Measurements from ENCODE around the gene MYO3B.

Gene MYO3B

DNA sequence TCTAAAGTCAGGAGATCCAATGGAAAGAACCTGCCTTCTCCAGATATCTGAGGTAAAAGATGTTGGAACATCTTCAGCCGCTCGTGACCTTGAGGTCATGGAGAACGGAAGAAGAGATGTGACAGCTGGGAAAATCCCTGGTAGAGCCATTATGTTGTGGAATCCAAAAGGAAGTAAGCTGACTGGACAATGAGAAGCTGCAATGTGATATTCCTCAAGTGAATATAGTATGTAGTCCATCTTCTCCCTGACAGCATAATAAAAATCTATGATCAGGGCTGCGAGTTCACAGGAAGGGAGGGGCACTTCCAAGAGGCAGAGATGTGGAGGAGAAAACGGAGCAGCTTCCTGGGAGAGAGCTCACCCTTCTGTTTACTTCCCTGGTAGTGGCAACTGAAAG, 336.2 kb downstream of the MYO3B start:
- Histone ChIP-seq H3K4me2 (ENCODE audit: low read length) (no peak overlapping the region), H3K23ac (ENCODE audit: low read length) (no peak overlapping the region), H2BK12ac (ENCODE audit: low read length) (no peak overlapping the region), H3K4me3 (ENCODE audit: low read depth, low read length) (no peak overlapping the region), H4K91ac (ENCODE audit: low read depth, low read length) (no peak overlapping the region), H3K4me1 (ENCODE audit: control insufficient read depth in 1 of 2, insufficient read depth in 2 of 2, low read length in 2 of 2) (no peaks in the 10 kb centered on the region), H4K12ac (ENCODE audit: low read depth, low read length) (no peak overlapping the region), H3K27me3 (ENCODE audit: insufficient read depth, low read length) (no peaks in the 10 kb centered on the region), H3K4ac (ENCODE audit: low read depth, low read length) (no peak overlapping the region), H3K27ac (ENCODE audit: low read depth, low read length) (no peak overlapping the region), H3K14ac (ENCODE audit: low read length) (no peak overlapping the region), H3K18ac (ENCODE audit: low read length) (no peak overlapping the region), H2AK5ac (ENCODE audit: low read length) (no peak overlapping the region), H2BK120ac (ENCODE audit: insufficient read depth, low read length, poor library complexity) (no peak overlapping the region), H3K9me3 (ENCODE audit: insufficient read depth, low read depth, low read length) (no peaks in the 10 kb centered on the region), H3K79me2 (ENCODE audit: control insufficient read depth, insufficient read depth, low read length, poor library complexity) (no peaks in the 10 kb centered on the region), H2BK5ac (ENCODE audit: low read depth, low read length, poor library complexity) (no peak overlapping the region), H4K8ac (ENCODE audit: low read depth, low read length) (no peak overlapping the region), H2AFZ (ENCODE audit: insufficient read depth, low read length, poor library complexity) (no peak overlapping the region), H3K36me3 (ENCODE audit: control insufficient read depth in 1 of 2, insufficient read depth in 2 of 2, low read length in 2 of 2) (no peaks in the 10 kb centered on the region), H3K9ac (ENCODE audit: low read length) (no peak overlapping the region), H3K79me1 (ENCODE audit: low read length) (no peaks in the 10 kb centered on the region)
- DNase-seq, result no peak
- no CpG with 5 or more reads among the region's 5 CpGs for WGBS (ENCODE audit: extremely low coverage, insufficient coverage, insufficient read length)

DNA sequence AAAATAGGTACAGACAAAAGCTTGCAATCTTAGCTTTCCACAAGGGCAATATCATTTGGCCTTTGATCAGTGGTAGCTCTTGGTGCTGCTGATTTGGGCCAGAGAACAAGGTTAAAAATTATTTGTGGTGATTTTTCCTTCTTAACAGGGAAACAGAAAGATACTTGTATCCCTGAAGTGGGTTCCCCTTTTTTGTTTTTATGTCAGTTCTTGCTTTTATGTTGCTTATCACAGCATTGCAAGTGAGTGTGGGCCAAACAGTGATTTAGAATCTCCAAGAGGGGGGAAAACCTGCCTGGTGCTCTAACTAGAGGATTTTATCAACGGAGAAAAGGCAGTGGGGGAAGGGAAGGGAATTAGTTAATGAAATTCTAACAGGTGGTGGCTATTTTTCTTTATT, 339.6 kb downstream of the MYO3B start:
- Histone ChIP-seq H3K4me1 (ENCODE audit: control insufficient read depth in 1 of 2, insufficient read depth in 2 of 2, low read length in 2 of 2) (no peaks in the 10 kb centered on the region), H3K79me1 (ENCODE audit: low read length) (no peaks in the 10 kb centered on the region), H3K79me2 (ENCODE audit: control insufficient read depth, insufficient read depth, low read length, poor library complexity) (no peaks in the 10 kb centered on the region), H3K4ac (ENCODE audit: low read depth, low read length) (no peak overlapping the region), H3K9me3 (ENCODE audit: insufficient read depth, low read depth, low read length) (no peaks in the 10 kb centered on the region), H3K27ac (ENCODE audit: low read depth, low read length) (no peak overlapping the region), H2AK5ac (ENCODE audit: low read length) (no peak overlapping the region), H3K4me3 (ENCODE audit: low read depth, low read length) (no peak overlapping the region), H3K14ac (ENCODE audit: low read length) (no peak overlapping the region), H4K12ac (ENCODE audit: low read depth, low read length) (no peak overlapping the region), H2BK120ac (ENCODE audit: insufficient read depth, low read length, poor library complexity) (no peak overlapping the region), H3K9ac (ENCODE audit: low read length) (no peak overlapping the region), H3K23ac (ENCODE audit: low read length) (no peak overlapping the region), H3K18ac (ENCODE audit: low read length) (no peak overlapping the region), H4K8ac (ENCODE audit: low read depth, low read length) (no peak overlapping the region), H2AFZ (ENCODE audit: insufficient read depth, low read length, poor library complexity) (no peak overlapping the region), H4K91ac (ENCODE audit: low read depth, low read length) (no peak overlapping the region), H3K4me2 (ENCODE audit: low read length) (no peak overlapping the region), H3K27me3 (ENCODE audit: insufficient read depth, low read length) (no peaks in the 10 kb centered on the region), H2BK5ac (ENCODE audit: low read depth, low read length, poor library complexity) (no peak overlapping the region), H3K36me3 (ENCODE audit: control insufficient read depth in 1 of 2, insufficient read depth in 2 of 2, low read length in 2 of 2) (no peaks in the 10 kb centered on the region), H2BK12ac (ENCODE audit: low read length) (no peak overlapping the region)
- DNase-seq, result no peak
- WGBS (ENCODE audit: extremely low coverage, insufficient coverage, insufficient read length), result no CpG with 5 or more reads among the region's 1 CpG

DNA sequence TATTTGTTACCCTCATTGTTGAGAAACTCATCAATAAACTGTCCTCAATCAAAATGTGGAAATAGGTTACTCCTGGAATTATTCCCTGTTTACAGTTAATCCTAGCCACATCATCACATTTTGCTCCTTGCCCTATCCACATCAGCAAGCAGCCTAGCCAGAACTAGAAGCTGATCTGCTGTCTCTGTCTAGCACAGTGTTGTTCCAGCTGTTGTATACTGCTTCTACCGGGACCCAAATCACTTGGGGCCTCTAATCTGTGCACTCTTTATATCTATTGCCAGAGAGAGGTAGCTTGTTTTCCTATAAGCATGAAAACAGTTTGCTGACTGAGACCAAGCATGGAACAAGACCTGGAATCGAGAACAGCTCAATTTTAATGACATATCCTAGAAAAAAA, 341.0 kb downstream of the MYO3B start:
- no peak overlapping the region for H4K12ac ChIP-seq (ENCODE audit: low read depth, low read length)
- no peaks in the 10 kb centered on the region for H3K4me1 ChIP-seq (ENCODE audit: control insufficient read depth in 1 of 2, insufficient read depth in 2 of 2, low read length in 2 of 2)
- no CpG with 5 or more reads among the region's 2 CpGs for WGBS (ENCODE audit: extremely low coverage, insufficient coverage, insufficient read length)
- H3K27me3 ChIP-seq (ENCODE audit: insufficient read depth, low read length), result no peaks in the 10 kb centered on the region
- H2BK5ac ChIP-seq (ENCODE audit: low read depth, low read length, poor library complexity), result no peak overlapping the region
- H3K36me3 ChIP-seq (ENCODE audit: control insufficient read depth in 1 of 2, insufficient read depth in 2 of 2, low read length in 2 of 2), result no peaks in the 10 kb centered on the region
- no peak overlapping the region for H2BK120ac ChIP-seq (ENCODE audit: insufficient read depth, low read length, poor library complexity)
- H4K91ac ChIP-seq (ENCODE audit: low read depth, low read length), result no peak overlapping the region
- H2AFZ ChIP-seq (ENCODE audit: insufficient read depth, low read length, poor library complexity), result no peak overlapping the region
- H3K4ac ChIP-seq (ENCODE audit: low read depth, low read length), result no peak overlapping the region
- no peak overlapping the region for H2BK12ac ChIP-seq (ENCODE audit: low read length)
- no peak overlapping the region for H3K9ac ChIP-seq (ENCODE audit: low read length)
- no peak overlapping the region for H3K4me3 ChIP-seq (ENCODE audit: low read depth, low read length)
- DNase-seq, result no peak
- no peak overlapping the region for H3K4me2 ChIP-seq (ENCODE audit: low read length)
- no peaks in the 10 kb centered on the region for H3K9me3 ChIP-seq (ENCODE audit: insufficient read depth, low read depth, low read length)
- H3K18ac ChIP-seq (ENCODE audit: low read length), result no peak overlapping the region
- no peak overlapping the region for H2AK5ac ChIP-seq (ENCODE audit: low read length)
- no peaks in the 10 kb centered on the region for H3K79me2 ChIP-seq (ENCODE audit: control insufficient read depth, insufficient read depth, low read length, poor library complexity)
- no peaks in the 10 kb centered on the region for H3K79me1 ChIP-seq (ENCODE audit: low read length)
- no peak overlapping the region for H4K8ac ChIP-seq (ENCODE audit: low read depth, low read length)
- H3K14ac ChIP-seq (ENCODE audit: low read length), result no peak overlapping the region
- H3K27ac ChIP-seq (ENCODE audit: low read depth, low read length), result no peak overlapping the region
- H3K23ac ChIP-seq (ENCODE audit: low read length), result no peak overlapping the region

DNA sequence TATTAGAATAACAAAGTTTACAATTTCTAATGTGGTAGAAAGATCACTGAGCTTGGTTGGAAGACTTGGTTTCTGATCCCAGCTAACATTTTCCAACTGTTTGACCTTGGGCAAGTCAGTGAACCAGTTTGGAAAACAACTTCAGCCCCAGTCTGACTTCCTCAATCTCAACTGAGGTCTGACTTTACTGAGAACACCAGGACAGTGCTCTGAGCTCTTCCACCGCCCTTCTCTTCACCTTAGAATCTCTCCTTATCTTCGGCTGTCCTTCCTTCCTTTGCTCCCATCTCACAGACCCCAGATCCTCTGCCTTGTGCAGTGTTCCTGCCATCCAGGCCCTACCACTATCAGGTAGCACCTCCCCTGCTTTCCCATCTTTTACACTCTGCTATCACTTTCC, 343.4 kb downstream of the MYO3B start:
- no peak overlapping the region for H3K27ac ChIP-seq (ENCODE audit: low read depth, low read length)
- H4K91ac ChIP-seq (ENCODE audit: low read depth, low read length), result no peak overlapping the region
- no peak overlapping the region for H2BK5ac ChIP-seq (ENCODE audit: low read depth, low read length, poor library complexity)
- H3K36me3 ChIP-seq (ENCODE audit: control insufficient read depth in 1 of 2, insufficient read depth in 2 of 2, low read length in 2 of 2), result no peaks in the 10 kb centered on the region
- H3K27me3 ChIP-seq (ENCODE audit: insufficient read depth, low read length), result no peaks in the 10 kb centered on the region
- H3K18ac ChIP-seq (ENCODE audit: low read length), result no peak overlapping the region
- no peak overlapping the region for H3K4me3 ChIP-seq (ENCODE audit: low read depth, low read length)
- no peak overlapping the region for H3K9ac ChIP-seq (ENCODE audit: low read length)
- H2BK120ac ChIP-seq (ENCODE audit: insufficient read depth, low read length, poor library complexity), result no peak overlapping the region
- H4K8ac ChIP-seq (ENCODE audit: low read depth, low read length), result no peak overlapping the region
- no peaks in the 10 kb centered on the region for H3K79me1 ChIP-seq (ENCODE audit: low read length)
- H3K14ac ChIP-seq (ENCODE audit: low read length), result no peak overlapping the region
- no CpG with 5 or more reads among the region's 2 CpGs for WGBS (ENCODE audit: extremely low coverage, insufficient coverage, insufficient read length)
- no peak overlapping the region for H3K23ac ChIP-seq (ENCODE audit: low read length)
- H3K79me2 ChIP-seq (ENCODE audit: control insufficient read depth, insufficient read depth, low read length, poor library complexity), result no peaks in the 10 kb centered on the region
- H2AFZ ChIP-seq (ENCODE audit: insufficient read depth, low read length, poor library complexity), result no peak overlapping the region
- H2BK12ac ChIP-seq (ENCODE audit: low read length), result no peak overlapping the region
- no peak overlapping the region for H3K4me2 ChIP-seq (ENCODE audit: low read length)
- H4K12ac ChIP-seq (ENCODE audit: low read depth, low read length), result no peak overlapping the region
- peaks cover 2 to 4% of the 10 kb centered on the region in 2 experiments for H3K4me1 ChIP-seq (ENCODE audit: control insufficient read depth in 1 of 2, insufficient read depth in 2 of 2, low read length in 2 of 2)
- no peak for DNase-seq
- no peaks in the 10 kb centered on the region for H3K9me3 ChIP-seq (ENCODE audit: insufficient read depth, low read depth, low read length)
- H3K4ac ChIP-seq (ENCODE audit: low read depth, low read length), result no peak overlapping the region
- H2AK5ac ChIP-seq (ENCODE audit: low read length), result no peak overlapping the region

Data from trophoblast cell (in vitro differentiated cells and primary cell).